Vagina (tissue), 2 donors: ENCODE results near the gene OSGIN1. TPM values are rescaled to one million over a fixed set of nuclear protein-coding genes. Genes with fewer than 3 reads are reported as not detected.

Source experiments
- DNase-seq, 2 donors: peaks; one replicate each; pipeline ENCODE4 v3.0.0-alpha.2; 2017; ENCODE audit errors: extremely low spot score in 2 of 2
- H3K27ac ChIP-seq: fragments of 200-600 bp; sonication (generic); one replicate; pipeline ENCODE4 v1.5.1; 2019
- H3K27me3 ChIP-seq: fragments of 200-600 bp; sonication (generic); one replicate; pipeline ENCODE4 v1.5.1; 2019
- H3K36me3 ChIP-seq, 2 donors: fragments of 200-600 bp; sonication (generic); one replicate each; pipeline ENCODE4 v1.5.1; 2017 to 2019
- H3K4me1 ChIP-seq: fragments of 200-600 bp; sonication (generic); one replicate; pipeline ENCODE4 v1.5.1; 2019
- H3K4me3 ChIP-seq, 2 donors: fragments of 200-600 bp; sonication (generic); 1 replicate in 1 of 2; 2 replicates in 1 of 2; pipeline ENCODE4 v1.5.1; 2016 to 2019
- H3K9me3 ChIP-seq: fragments of 200-600 bp; sonication (generic); one replicate; pipeline ENCODE4 v1.5.1; 2019
- CTCF ChIP-seq, 3 experiments: fragments of 450-650 bp in 2 of 3; fragments of 200-600 bp in 1 of 3; sonication (generic) in 1 of 3; IDR thresholded peaks; one replicate each; pipeline ENCODE4 v1.5.1; 2017 to 2019; ENCODE audit warnings: antibody characterized with exemption in 3 of 3, mild to moderate bottlenecking in 2 of 3, moderate library complexity in 2 of 3
- POLR2A ChIP-seq, 2 donors: fragments of 450-650 bp; IDR thresholded peaks; one replicate each; pipeline ENCODE4 v1.6.1; 2017; ENCODE audit warnings: antibody characterized with exemption in 2 of 2, mild to moderate bottlenecking in 2 of 2, moderate library complexity in 2 of 2
- POLR2AphosphoS5 ChIP-seq, 2 donors: sonication (generic); formaldehyde crosslinking; IDR thresholded peaks; one replicate each; pipeline ENCODE4 v1.9.0; 2017; ENCODE audit warnings: antibody characterized with exemption in 2 of 2, mild to moderate bottlenecking in 2 of 2, low read depth in 1 of 2; ENCODE audit not compliant: insufficient read depth in 1 of 2
- intact Hi-C: fragments of 100-400 bp; cut with DNase I; formaldehyde crosslinking; loops from one replicate; pipeline ENCODE4 v1.15.1; 2023
- total RNA-seq: library from RNA; depleted of rRNA; stranded (reverse); fragments of >200 nt; gene quantifications from one replicate; pipeline ENCODE4 v1.2.3, GENCODE V29; 2016

OSGIN1 gene
- total RNA-seq, 1 donor from 2014 or later = 6.4 TPM

GRCh38 chr16:83989300-83989699 lies 36.3 kb downstream of the OSGIN1 start:
- H3K4me3 ChIP-seq = no peak overlapping the region
- TF ChIP-seq POLR2A (IDR thresholded peaks at IDR 0.05) (no peak), POLR2AphosphoS5 (IDR thresholded peaks at IDR 0.05; ENCODE audit: insufficient read depth in 1 of 2, low read depth in 1 of 2) (no peak), CTCF (IDR thresholded peaks at IDR 0.05) (no peak)
- no peak for DNase-seq
- no peaks in the 10 kb centered on the region for H3K27me3 ChIP-seq
- no peaks in the 10 kb centered on the region for H3K4me1 ChIP-seq
- H3K36me3 ChIP-seq = no peaks in the 10 kb centered on the region
- no peaks in the 10 kb centered on the region for H3K9me3 ChIP-seq
- H3K27ac ChIP-seq = no peak overlapping the region
- intact Hi-C loops = no loop called here

DNA sequence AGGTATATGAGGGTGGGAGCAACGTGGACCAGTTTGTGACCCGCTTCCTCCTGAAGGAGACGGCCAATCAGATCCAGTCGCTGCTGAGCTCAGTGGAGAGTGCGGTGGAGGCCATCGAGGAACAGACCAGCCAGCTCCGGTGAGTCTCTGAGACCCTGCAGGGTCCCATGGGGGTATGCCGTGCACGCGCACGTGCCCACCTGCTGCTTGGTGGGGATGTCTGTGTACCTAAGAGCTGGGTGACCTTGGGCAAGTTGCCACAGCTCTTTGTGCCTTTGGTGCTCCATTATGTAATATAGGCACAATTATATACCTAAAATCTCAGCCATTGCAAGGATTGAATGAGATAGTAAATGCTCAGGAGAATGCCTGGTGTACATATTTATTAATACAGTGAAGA lies 37.5 kb downstream of the OSGIN1 start:
- no peaks in the 10 kb centered on the region for H3K36me3 ChIP-seq
- H3K27ac ChIP-seq = no peak overlapping the region
- no peaks in the 10 kb centered on the region for H3K27me3 ChIP-seq
- H3K4me3 ChIP-seq = no peak overlapping the region
- no peak for DNase-seq
- H3K4me1 ChIP-seq = no peaks in the 10 kb centered on the region
- intact Hi-C loops = loop anchor here (5.0 kb wide), 1 partner anchor 1743 kb away; no protein-coding TSS in a partner anchor
- no peaks in the 10 kb centered on the region for H3K9me3 ChIP-seq
- no peak for TF ChIP-seq POLR2A (IDR thresholded peaks at IDR 0.05)
- TF ChIP-seq CTCF (IDR thresholded peaks at IDR 0.05) = no peak
- no peak for TF ChIP-seq POLR2AphosphoS5 (IDR thresholded peaks at IDR 0.05; ENCODE audit: insufficient read depth in 1 of 2, low read depth in 1 of 2)

GRCh38 chr16:83992624-83993023 lies 39.6 kb downstream of the OSGIN1 start:
- Histone ChIP-seq H3K36me3 (no peaks in the 10 kb centered on the region), H3K27ac (no peak overlapping the region), H3K27me3 (no peaks in the 10 kb centered on the region), H3K9me3 (no peaks in the 10 kb centered on the region), H3K4me1 (no peaks in the 10 kb centered on the region), H3K4me3 (no peak overlapping the region)
- intact Hi-C loops = loop anchor here (5.0 kb wide), 1 partner anchor 1745 kb away; no protein-coding TSS in a partner anchor
- no peak for DNase-seq
- TF ChIP-seq CTCF (IDR thresholded peaks at IDR 0.05) (no peak), POLR2A (IDR thresholded peaks at IDR 0.05) (no peak), POLR2AphosphoS5 (IDR thresholded peaks at IDR 0.05; ENCODE audit: insufficient read depth in 1 of 2, low read depth in 1 of 2) (no peak)

- intact Hi-C loops = loop anchor here (5.0 kb wide), 1 partner anchor 1747 kb away; no protein-coding TSS in a partner anchor
- no peak for DNase-seq
- no peaks in the 10 kb centered on the region for H3K27me3 ChIP-seq
Observed at GRCh38 chr16:83994087-83994486, 41.0 kb downstream of the OSGIN1 start.

More at GRCh38 chr16:83994087-83994486, 41.0 kb downstream of the OSGIN1 start:
- no peaks in the 10 kb centered on the region for H3K9me3 ChIP-seq
- TF ChIP-seq CTCF (IDR thresholded peaks at IDR 0.05) (no peak), POLR2A (IDR thresholded peaks at IDR 0.05) (no peak), POLR2AphosphoS5 (IDR thresholded peaks at IDR 0.05; ENCODE audit: insufficient read depth in 1 of 2, low read depth in 1 of 2) (no peak)
- H3K27ac ChIP-seq = no peak overlapping the region
- H3K36me3 ChIP-seq = no peaks in the 10 kb centered on the region
- no peak overlapping the region for H3K4me3 ChIP-seq
- H3K4me1 ChIP-seq = no peaks in the 10 kb centered on the region
